HL-60 (cell line): ENCODE data around the gene EPHB3.

Source experiments
- SPI1 ChIP-seq: IDR thresholded peaks from 2 replicates; pipeline ENCODE4 v1.6.1; 2012; ENCODE audit warnings: low read depth, mild to moderate bottlenecking, borderline replicate concordance
- TF ChIP-seq, protein P1 (sequence below): IDR thresholded peaks from one replicate; pipeline ENCODE4 v1.5.1; 2011; ENCODE audit warnings: low read length, control low read depth, inconsistent platforms; ENCODE audit not compliant: insufficient read depth
- TF ChIP-seq, protein P2 (sequence below): IDR thresholded peaks from 2 replicates; pipeline ENCODE4 v1.6.1; 2012; ENCODE audit warnings: low read depth; ENCODE audit not compliant: insufficient replicate concordance

DNA sequence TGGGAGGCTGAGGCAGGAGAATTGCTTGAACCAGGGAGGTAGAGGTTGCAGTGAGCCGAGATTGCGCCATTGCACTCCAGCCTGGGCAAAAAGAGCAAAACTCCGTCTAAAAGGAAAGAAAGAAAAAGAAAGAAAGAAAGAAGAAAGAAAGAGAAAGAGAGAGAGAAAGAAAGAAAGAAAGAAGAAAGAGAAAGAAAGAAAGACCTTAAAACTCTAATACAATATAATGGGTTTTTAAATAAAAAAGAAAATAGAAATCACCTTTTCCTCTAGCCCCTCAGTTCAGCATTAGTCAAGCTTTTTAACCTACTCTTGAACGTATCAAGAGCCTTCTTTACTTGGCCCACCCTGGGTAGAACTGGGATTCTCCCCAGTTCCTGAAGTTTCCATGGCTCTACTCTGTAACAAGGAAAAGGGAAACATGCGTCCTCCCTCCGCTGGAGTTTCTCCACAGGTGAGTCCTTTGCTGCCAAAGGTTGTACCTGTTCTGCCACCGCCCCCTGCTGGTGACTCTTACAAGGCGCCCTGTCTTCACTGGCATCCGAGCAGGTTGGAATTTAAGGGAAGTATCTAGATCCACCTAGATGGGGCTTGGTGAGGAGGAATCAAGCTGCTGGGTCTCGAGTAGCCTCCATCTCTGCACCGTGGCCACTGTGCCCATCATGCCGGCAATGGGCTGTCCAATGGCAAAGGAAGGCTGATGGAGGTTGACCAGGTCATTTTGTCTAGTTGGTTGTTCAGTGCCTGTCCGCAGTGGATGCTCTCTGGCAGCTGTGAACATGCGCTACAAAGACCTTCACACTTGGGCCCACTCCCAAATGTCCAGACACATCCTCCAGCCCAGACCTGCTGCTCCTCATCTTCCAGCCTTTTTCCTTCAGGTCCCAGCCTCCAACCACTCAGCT is 20.6 kb upstream of the EPHB3 start:
- TF ChIP-seq, protein P1, sequence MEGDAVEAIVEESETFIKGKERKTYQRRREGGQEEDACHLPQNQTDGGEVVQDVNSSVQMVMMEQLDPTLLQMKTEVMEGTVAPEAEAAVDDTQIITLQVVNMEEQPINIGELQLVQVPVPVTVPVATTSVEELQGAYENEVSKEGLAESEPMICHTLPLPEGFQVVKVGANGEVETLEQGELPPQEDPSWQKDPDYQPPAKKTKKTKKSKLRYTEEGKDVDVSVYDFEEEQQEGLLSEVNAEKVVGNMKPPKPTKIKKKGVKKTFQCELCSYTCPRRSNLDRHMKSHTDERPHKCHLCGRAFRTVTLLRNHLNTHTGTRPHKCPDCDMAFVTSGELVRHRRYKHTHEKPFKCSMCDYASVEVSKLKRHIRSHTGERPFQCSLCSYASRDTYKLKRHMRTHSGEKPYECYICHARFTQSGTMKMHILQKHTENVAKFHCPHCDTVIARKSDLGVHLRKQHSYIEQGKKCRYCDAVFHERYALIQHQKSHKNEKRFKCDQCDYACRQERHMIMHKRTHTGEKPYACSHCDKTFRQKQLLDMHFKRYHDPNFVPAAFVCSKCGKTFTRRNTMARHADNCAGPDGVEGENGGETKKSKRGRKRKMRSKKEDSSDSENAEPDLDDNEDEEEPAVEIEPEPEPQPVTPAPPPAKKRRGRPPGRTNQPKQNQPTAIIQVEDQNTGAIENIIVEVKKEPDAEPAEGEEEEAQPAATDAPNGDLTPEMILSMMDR = peak; percentile 56
- TF ChIP-seq, protein P2, sequence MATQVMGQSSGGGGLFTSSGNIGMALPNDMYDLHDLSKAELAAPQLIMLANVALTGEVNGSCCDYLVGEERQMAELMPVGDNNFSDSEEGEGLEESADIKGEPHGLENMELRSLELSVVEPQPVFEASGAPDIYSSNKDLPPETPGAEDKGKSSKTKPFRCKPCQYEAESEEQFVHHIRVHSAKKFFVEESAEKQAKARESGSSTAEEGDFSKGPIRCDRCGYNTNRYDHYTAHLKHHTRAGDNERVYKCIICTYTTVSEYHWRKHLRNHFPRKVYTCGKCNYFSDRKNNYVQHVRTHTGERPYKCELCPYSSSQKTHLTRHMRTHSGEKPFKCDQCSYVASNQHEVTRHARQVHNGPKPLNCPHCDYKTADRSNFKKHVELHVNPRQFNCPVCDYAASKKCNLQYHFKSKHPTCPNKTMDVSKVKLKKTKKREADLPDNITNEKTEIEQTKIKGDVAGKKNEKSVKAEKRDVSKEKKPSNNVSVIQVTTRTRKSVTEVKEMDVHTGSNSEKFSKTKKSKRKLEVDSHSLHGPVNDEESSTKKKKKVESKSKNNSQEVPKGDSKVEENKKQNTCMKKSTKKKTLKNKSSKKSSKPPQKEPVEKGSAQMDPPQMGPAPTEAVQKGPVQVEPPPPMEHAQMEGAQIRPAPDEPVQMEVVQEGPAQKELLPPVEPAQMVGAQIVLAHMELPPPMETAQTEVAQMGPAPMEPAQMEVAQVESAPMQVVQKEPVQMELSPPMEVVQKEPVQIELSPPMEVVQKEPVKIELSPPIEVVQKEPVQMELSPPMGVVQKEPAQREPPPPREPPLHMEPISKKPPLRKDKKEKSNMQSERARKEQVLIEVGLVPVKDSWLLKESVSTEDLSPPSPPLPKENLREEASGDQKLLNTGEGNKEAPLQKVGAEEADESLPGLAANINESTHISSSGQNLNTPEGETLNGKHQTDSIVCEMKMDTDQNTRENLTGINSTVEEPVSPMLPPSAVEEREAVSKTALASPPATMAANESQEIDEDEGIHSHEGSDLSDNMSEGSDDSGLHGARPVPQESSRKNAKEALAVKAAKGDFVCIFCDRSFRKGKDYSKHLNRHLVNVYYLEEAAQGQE = no peak
- no peak for TF ChIP-seq SPI1
